Mesendoderm (in vitro differentiated cells): ENCODE data around the gene VWCE.
"Not testable (repeated sequence)": the region's sequence is repeated elsewhere in the genome, so short reads cannot be mapped to it uniquely, and the experiment has no call there.

ENCODE experiments used
- DNase-seq: peaks from one replicate; pipeline ENCODE4 v3.0.0; 2013
- H2AK5ac ChIP-seq: 2 replicates; pipeline ENCODE4 v1.6.1; 2013; ENCODE audit warnings: low read length, inconsistent platforms
- H2BK120ac ChIP-seq: 2 replicates; pipeline ENCODE4 v1.6.1; 2013; ENCODE audit warnings: low read depth, mild to moderate bottlenecking, low read length, moderate library complexity, mixed read lengths
- H2BK15ac ChIP-seq: replicated peaks from 2 replicates; pipeline ENCODE4 v1.6.1; 2013; ENCODE audit warnings: low read depth, mild to moderate bottlenecking, moderate library complexity
- H2BK5ac ChIP-seq: 2 replicates; pipeline ENCODE4 v1.6.1; 2013; ENCODE audit warnings: low read length, inconsistent platforms
- H3K18ac ChIP-seq: 2 replicates; pipeline ENCODE4 v1.6.1; 2013; ENCODE audit warnings: mild to moderate bottlenecking, low read length, mixed read lengths
- H3K23ac ChIP-seq: one replicate; pipeline ENCODE4 v1.6.1; 2013; ENCODE audit warnings: low read length
- H3K27ac ChIP-seq: 2 replicates; pipeline ENCODE4 v1.5.1; 2013; ENCODE audit warnings: low read depth, mild to moderate bottlenecking, inconsistent platforms, low read length, moderate library complexity
- H3K27me3 ChIP-seq: 2 replicates; pipeline ENCODE4 v1.6.1; 2013; ENCODE audit warnings: low read length, control low read depth, mild to moderate bottlenecking, inconsistent platforms; ENCODE audit not compliant: insufficient read depth, poor library complexity
- H3K36me3 ChIP-seq: 2 replicates; pipeline ENCODE4 v1.6.1; 2013; ENCODE audit warnings: low read length, inconsistent platforms; ENCODE audit not compliant: control insufficient read depth, insufficient read depth
- H3K4ac ChIP-seq: one replicate; pipeline ENCODE4 v1.6.1; 2013; ENCODE audit warnings: low read depth, mild to moderate bottlenecking, low read length, moderate library complexity
- H3K4me1 ChIP-seq: 2 replicates; pipeline ENCODE4 v1.6.1; 2013; ENCODE audit warnings: low read depth, low read length, inconsistent platforms; ENCODE audit not compliant: control insufficient read depth
- H3K4me2 ChIP-seq: 2 replicates; pipeline ENCODE4 v1.6.1; 2013; ENCODE audit warnings: low read length
- H3K4me3 ChIP-seq: 2 replicates; pipeline ENCODE4 v1.5.1; 2013; ENCODE audit warnings: mild to moderate bottlenecking, low read length
- H3K56ac ChIP-seq: one replicate; pipeline ENCODE4 v1.6.1; 2013; ENCODE audit warnings: low read length
- H3K79me1 ChIP-seq: 2 replicates; pipeline ENCODE4 v1.6.1; 2013; ENCODE audit warnings: low read length, inconsistent platforms
- H3K79me2 ChIP-seq: 2 replicates; pipeline ENCODE4 v1.6.1; 2013; ENCODE audit warnings: mild to moderate bottlenecking, low read length; ENCODE audit not compliant: control insufficient read depth, insufficient read depth
- H3K9ac ChIP-seq: 2 replicates; pipeline ENCODE4 v1.6.1; 2013; ENCODE audit warnings: low read length, inconsistent platforms
- H4K5ac ChIP-seq: one replicate; pipeline ENCODE4 v1.6.1; 2013; ENCODE audit warnings: low read length
- H4K8ac ChIP-seq: one replicate; pipeline ENCODE4 v1.6.1; 2013; ENCODE audit warnings: low read depth, mild to moderate bottlenecking, control low read depth, low read length, moderate library complexity
- WGBS: extraction: QIAGEN DNeasy Blood & Tissue Kit; methylation state at CpG from one replicate; pipeline ENCODE4 v1.1.7; 2013; ENCODE audit warnings: low lambda C conversion rate, missing lambda C conversion rate; ENCODE audit not compliant: insufficient coverage; ENCODE audit errors: extremely low coverage; 5-methylcytosine and 5-hydroxymethylcytosine counted together

VWCE gene

GRCh38 chr11:61213711-61214324 lies 81.3 kb downstream of the VWCE start:
- not testable (repeated sequence) for H3K56ac ChIP-seq

GRCh38 chr11:61212202-61212601 lies 82.9 kb downstream of the VWCE start:
- DNase-seq, H3K56ac ChIP-seq, H4K5ac ChIP-seq, H2BK15ac ChIP-seq, H3K4me3 ChIP-seq, H3K79me2 ChIP-seq, H2BK120ac ChIP-seq, H3K4ac ChIP-seq, H2AK5ac ChIP-seq, H2BK5ac ChIP-seq, H3K4me2 ChIP-seq, H3K23ac ChIP-seq, H3K9ac ChIP-seq, H3K36me3 ChIP-seq, H3K79me1 ChIP-seq, H3K18ac ChIP-seq, H3K27ac ChIP-seq, H4K8ac ChIP-seq, H3K27me3 ChIP-seq, H3K4me1 ChIP-seq: not testable (repeated sequence)
- WGBS = no CpG with 5 or more reads among the region's 15 CpGs

More at GRCh38 chr11:61213711-61214324, 81.3 kb downstream of the VWCE start:
- H3K18ac ChIP-seq, H3K27ac ChIP-seq, H3K4me1 ChIP-seq, H3K9ac ChIP-seq, H3K36me3 ChIP-seq, H3K4me3 ChIP-seq, H3K79me2 ChIP-seq, H3K79me1 ChIP-seq, H4K5ac ChIP-seq, H3K4me2 ChIP-seq, DNase-seq, H3K4ac ChIP-seq, H3K23ac ChIP-seq, H2BK15ac ChIP-seq, H2BK5ac ChIP-seq, H2AK5ac ChIP-seq, H4K8ac ChIP-seq, H2BK120ac ChIP-seq, H3K27me3 ChIP-seq: not testable (repeated sequence)
- WGBS = no CpG with 5 or more reads among the region's 3 CpGs

- H3K23ac ChIP-seq, DNase-seq, H3K4ac ChIP-seq, H2BK120ac ChIP-seq, H2AK5ac ChIP-seq, H3K56ac ChIP-seq, H4K5ac ChIP-seq, H2BK15ac ChIP-seq, H3K4me2 ChIP-seq, H3K18ac ChIP-seq, H3K79me2 ChIP-seq, H3K27me3 ChIP-seq, H3K4me3 ChIP-seq, H2BK5ac ChIP-seq, H3K27ac ChIP-seq, H3K9ac ChIP-seq, H3K36me3 ChIP-seq, H3K4me1 ChIP-seq, H4K8ac ChIP-seq, H3K79me1 ChIP-seq: not testable (repeated sequence)
- WGBS = no CpG with 5 or more reads among the region's 10 CpGs
Measured at GRCh38 chr11:61211327-61211952, 83.7 kb downstream of the VWCE start.

GRCh38 chr11:61210629-61211028 lies 84.5 kb downstream of the VWCE start:
- H2BK120ac ChIP-seq, DNase-seq, H4K5ac ChIP-seq, H3K4ac ChIP-seq, H2AK5ac ChIP-seq, H2BK15ac ChIP-seq, H3K4me2 ChIP-seq, H3K79me1 ChIP-seq, H2BK5ac ChIP-seq, H3K36me3 ChIP-seq, H3K56ac ChIP-seq, H3K27ac ChIP-seq, H3K4me1 ChIP-seq, H3K18ac ChIP-seq, H4K8ac ChIP-seq, H3K9ac ChIP-seq, H3K27me3 ChIP-seq, H3K79me2 ChIP-seq, H3K4me3 ChIP-seq, H3K23ac ChIP-seq: not testable (repeated sequence)
- WGBS = no CpG with 5 or more reads among the region's 6 CpGs
